Transverse colon (tissue), 4 donors: Measurements from ENCODE around the gene USP38.

Experiments
- EP300 ChIP-seq: sonication (generic); formaldehyde crosslinking; IDR thresholded peaks from one replicate; pipeline ENCODE4 v1.6.1; 2017; ENCODE audit warnings: antibody characterized with exemption, low read depth
- POLR2AphosphoS5 ChIP-seq, 3 donors: sonication (generic); formaldehyde crosslinking; IDR thresholded peaks; one replicate each; pipeline ENCODE4 v1.6.1; 2016; ENCODE audit warnings: antibody characterized with exemption in 3 of 3
- TF ChIP-seq, protein P1 (sequence below), 5 experiments: fragments of 200-600 bp in 3 of 5; fragments of 450-650 bp in 2 of 5; sonication (generic) in 3 of 5; IDR thresholded peaks; 1 replicate in 2 of 5; 2 replicates in 3 of 5; pipeline ENCODE4 v1.5.1; 2016 to 2017; ENCODE audit warnings: antibody characterized with exemption in 5 of 5, inconsistent platforms in 3 of 5, mild to moderate bottlenecking in 2 of 5, moderate library complexity in 1 of 5

DNA sequence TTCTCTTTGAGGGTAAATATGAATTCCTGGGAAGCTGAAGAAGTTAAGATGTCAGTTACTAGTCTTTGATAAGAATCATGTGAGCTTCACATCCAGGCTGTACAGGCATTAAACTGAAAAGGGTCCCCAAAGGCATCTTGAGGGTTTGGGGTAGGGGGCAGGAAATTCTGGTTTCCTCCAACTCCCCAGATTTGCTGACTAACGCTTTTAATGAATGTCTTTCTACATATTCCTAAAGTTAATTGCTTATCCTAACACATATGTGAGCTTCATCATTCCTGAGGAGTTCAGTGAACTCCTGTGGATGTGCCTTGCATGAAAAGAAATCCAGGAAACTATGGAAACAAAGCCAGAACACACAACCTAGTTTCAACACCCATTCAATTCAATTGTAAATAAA lies 78.1 kb downstream of the USP38 start:
- TF ChIP-seq, protein P1, sequence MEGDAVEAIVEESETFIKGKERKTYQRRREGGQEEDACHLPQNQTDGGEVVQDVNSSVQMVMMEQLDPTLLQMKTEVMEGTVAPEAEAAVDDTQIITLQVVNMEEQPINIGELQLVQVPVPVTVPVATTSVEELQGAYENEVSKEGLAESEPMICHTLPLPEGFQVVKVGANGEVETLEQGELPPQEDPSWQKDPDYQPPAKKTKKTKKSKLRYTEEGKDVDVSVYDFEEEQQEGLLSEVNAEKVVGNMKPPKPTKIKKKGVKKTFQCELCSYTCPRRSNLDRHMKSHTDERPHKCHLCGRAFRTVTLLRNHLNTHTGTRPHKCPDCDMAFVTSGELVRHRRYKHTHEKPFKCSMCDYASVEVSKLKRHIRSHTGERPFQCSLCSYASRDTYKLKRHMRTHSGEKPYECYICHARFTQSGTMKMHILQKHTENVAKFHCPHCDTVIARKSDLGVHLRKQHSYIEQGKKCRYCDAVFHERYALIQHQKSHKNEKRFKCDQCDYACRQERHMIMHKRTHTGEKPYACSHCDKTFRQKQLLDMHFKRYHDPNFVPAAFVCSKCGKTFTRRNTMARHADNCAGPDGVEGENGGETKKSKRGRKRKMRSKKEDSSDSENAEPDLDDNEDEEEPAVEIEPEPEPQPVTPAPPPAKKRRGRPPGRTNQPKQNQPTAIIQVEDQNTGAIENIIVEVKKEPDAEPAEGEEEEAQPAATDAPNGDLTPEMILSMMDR (IDR thresholded peaks at IDR 0.05) = no peak
- no peak for TF ChIP-seq EP300
- no peak for TF ChIP-seq POLR2AphosphoS5 (IDR thresholded peaks at IDR 0.05)
